Liver (tissue), 9 donors: Measurements from ENCODE around the gene LAMC1. TPM values are rescaled to one million over a fixed set of nuclear protein-coding genes. Genes with fewer than 3 reads are reported as not detected.

Source experiments
- DNase-seq: peaks from one replicate; pipeline ENCODE4 v3.0.0-alpha.2; 2017; ENCODE audit warnings: low spot score
- H3K27ac ChIP-seq, 2 donors: one replicate each; pipeline ENCODE4 v1.7.0; 2013; ENCODE audit warnings: inconsistent platforms in 2 of 2, low read length in 2 of 2, control low read depth in 1 of 2, low read depth in 1 of 2, mild to moderate bottlenecking in 1 of 2
- H3K27me3 ChIP-seq, 4 donors: one replicate each; pipeline versions ENCODE4 v1.6.1 to v1.7.0; 2013; ENCODE audit warnings: low read length in 3 of 4, inconsistent platforms in 1 of 4, mild to moderate bottlenecking in 1 of 4, moderate library complexity in 1 of 4; ENCODE audit not compliant: control insufficient read depth in 4 of 4, insufficient read depth in 4 of 4
- H3K36me3 ChIP-seq, 4 donors: one replicate each; pipeline versions ENCODE4 v1.6.1 to v1.7.0; 2013; ENCODE audit warnings: low read length in 3 of 4, mild to moderate bottlenecking in 3 of 4, low read depth in 1 of 4, moderate library complexity in 1 of 4; ENCODE audit not compliant: control insufficient read depth in 4 of 4, insufficient read depth in 3 of 4
- H3K4me1 ChIP-seq, 4 donors: one replicate each; pipeline versions ENCODE4 v1.6.1 to v1.7.0; 2013; ENCODE audit warnings: low read length in 3 of 4, mild to moderate bottlenecking in 3 of 4, moderate library complexity in 1 of 4; ENCODE audit not compliant: control insufficient read depth in 4 of 4, insufficient read depth in 4 of 4
- H3K4me3 ChIP-seq, 3 donors: one replicate each; pipeline versions ENCODE4 v1.6.1 to v1.7.0; 2013; ENCODE audit warnings: low read length in 3 of 3, control low read depth in 1 of 3, low read depth in 1 of 3, mild to moderate bottlenecking in 1 of 3
- H3K9ac ChIP-seq, 2 donors: one replicate each; pipeline ENCODE4 v1.7.0; 2013; ENCODE audit warnings: low read length in 2 of 2, mild to moderate bottlenecking in 2 of 2, moderate library complexity in 2 of 2, control low read depth in 1 of 2, low read depth in 1 of 2
- H3K9me3 ChIP-seq, 4 donors: one replicate each; pipeline versions ENCODE4 v1.6.1 to v1.7.0; 2013; ENCODE audit warnings: low read length in 3 of 4; ENCODE audit not compliant: control insufficient read depth in 4 of 4
- EGR1 ChIP-seq, 2 donors: IDR thresholded peaks; 2 replicates each; pipeline ENCODE4 v1.6.1; 2016 to 2018; ENCODE audit warnings: antibody characterized with exemption in 2 of 2, low read depth in 2 of 2
- FOXA1 ChIP-seq: IDR thresholded peaks from 2 replicates; pipeline ENCODE4 v1.6.1; 2016; ENCODE audit warnings: antibody characterized with exemption
- FOXA2 ChIP-seq: IDR thresholded peaks from 2 replicates; pipeline ENCODE4 v1.6.1; 2016; ENCODE audit warnings: antibody characterized with exemption
- HNF4A ChIP-seq, 2 donors: conservative IDR thresholded peaks; 2 replicates each; pipeline ENCODE4 v1.6.1; 2016; ENCODE audit warnings: antibody characterized with exemption in 2 of 2, mild to moderate bottlenecking in 2 of 2
- HNF4G ChIP-seq: IDR thresholded peaks from 2 replicates; pipeline ENCODE4 v1.6.1; 2016; ENCODE audit warnings: antibody characterized with exemption
- NR2F2 ChIP-seq: IDR thresholded peaks from 2 replicates; pipeline ENCODE4 v1.6.1; 2016; ENCODE audit warnings: antibody characterized with exemption
- RAD21 ChIP-seq, 2 donors: IDR thresholded peaks; 2 replicates each; pipeline ENCODE4 v1.6.1; 2016; ENCODE audit warnings: antibody characterized with exemption in 2 of 2, mild to moderate bottlenecking in 2 of 2
- RXRA ChIP-seq, 2 donors: IDR thresholded peaks; 2 replicates each; pipeline ENCODE4 v1.6.1; 2017 to 2018; ENCODE audit warnings: antibody characterized with exemption in 2 of 2, mild to moderate bottlenecking in 1 of 2
- SP1 ChIP-seq: IDR thresholded peaks from 2 replicates; pipeline ENCODE4 v1.6.1; 2018; ENCODE audit warnings: antibody characterized with exemption, mild to moderate bottlenecking
- TAF1 ChIP-seq: conservative IDR thresholded peaks from 2 replicates; pipeline ENCODE4 v1.6.1; 2016; ENCODE audit warnings: antibody characterized with exemption, mild to moderate bottlenecking
- WGBS: extraction: QIAGEN DNeasy Blood & Tissue Kit; methylation state at CpG from one replicate; pipeline ENCODE4 v1.1.7; 2013; 5-methylcytosine and 5-hydroxymethylcytosine counted together
- polyA plus RNA-seq, 2 donors: library from polyadenylated mRNA; stranded (reverse) in 1 of 2; unstranded in 1 of 2; fragments of 200-250 nt in 1 of 2; fragments of >200 nt in 1 of 2; fragmentation: Nextera tagmentation in 1 of 2; extraction: Ambion mirVana in 1 of 2; gene quantifications; one replicate each; pipeline versions ENCODE4 v1.2.1 to v1.2.3, GENCODE V29; 2013 to 2015
- total RNA-seq, 2 donors: library from RNA; depleted of rRNA; stranded (reverse); fragments of >200 nt; gene quantifications; one replicate each; pipeline ENCODE4 v1.2.3, GENCODE V29; 2014
- TF ChIP-seq, protein P1 (sequence below): IDR thresholded peaks from 2 replicates; pipeline ENCODE4 v1.6.1; 2016; ENCODE audit warnings: antibody characterized with exemption, mild to moderate bottlenecking
- TF ChIP-seq, protein P2 (sequence below): IDR thresholded peaks from 2 replicates; pipeline ENCODE4 v1.6.1; 2016; ENCODE audit warnings: antibody characterized with exemption
- TF ChIP-seq, protein P3 (sequence below): fragments of 150-350 bp; IDR thresholded peaks from 2 replicates; pipeline ENCODE4 v1.5.1; 2017; ENCODE audit warnings: improper control_type of control experiment, low read depth, low read length; ENCODE audit not compliant: missing input control
- TF ChIP-seq, protein P4 (sequence below): IDR thresholded peaks from 2 replicates; pipeline ENCODE4 v1.6.1; 2016; ENCODE audit warnings: antibody characterized with exemption
- donor health status: healthy.
- donor health status: healthy.
- donor health status: healthy.
- donor health status: healthy.
- donor health status: healthy.

The LAMC1 gene
- total and polyA plus RNA-seq, 4 donors: 5.3 to 35.1 (median 19.7) TPM

DNA sequence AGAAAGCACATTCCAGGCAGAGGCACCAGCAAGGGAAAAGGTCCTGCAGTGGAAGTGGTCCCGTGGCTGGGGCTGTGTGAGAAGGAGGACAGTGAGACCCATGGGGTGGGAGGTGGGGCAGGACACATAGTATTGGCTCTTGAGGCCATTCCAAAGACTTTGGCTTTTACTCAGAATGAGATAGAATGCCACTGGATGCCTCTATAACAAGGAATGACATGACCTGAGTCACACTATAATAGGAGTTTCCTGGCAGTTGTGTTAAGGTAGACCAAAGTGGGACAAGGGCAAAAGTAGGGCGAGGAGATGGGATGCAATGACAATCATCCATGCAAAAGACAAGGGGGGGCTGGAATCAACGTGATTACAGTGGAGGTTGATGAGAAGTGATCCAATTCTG lies 138.2 kb downstream of the LAMC1 start (continued):
- TF ChIP-seq, protein P1, sequence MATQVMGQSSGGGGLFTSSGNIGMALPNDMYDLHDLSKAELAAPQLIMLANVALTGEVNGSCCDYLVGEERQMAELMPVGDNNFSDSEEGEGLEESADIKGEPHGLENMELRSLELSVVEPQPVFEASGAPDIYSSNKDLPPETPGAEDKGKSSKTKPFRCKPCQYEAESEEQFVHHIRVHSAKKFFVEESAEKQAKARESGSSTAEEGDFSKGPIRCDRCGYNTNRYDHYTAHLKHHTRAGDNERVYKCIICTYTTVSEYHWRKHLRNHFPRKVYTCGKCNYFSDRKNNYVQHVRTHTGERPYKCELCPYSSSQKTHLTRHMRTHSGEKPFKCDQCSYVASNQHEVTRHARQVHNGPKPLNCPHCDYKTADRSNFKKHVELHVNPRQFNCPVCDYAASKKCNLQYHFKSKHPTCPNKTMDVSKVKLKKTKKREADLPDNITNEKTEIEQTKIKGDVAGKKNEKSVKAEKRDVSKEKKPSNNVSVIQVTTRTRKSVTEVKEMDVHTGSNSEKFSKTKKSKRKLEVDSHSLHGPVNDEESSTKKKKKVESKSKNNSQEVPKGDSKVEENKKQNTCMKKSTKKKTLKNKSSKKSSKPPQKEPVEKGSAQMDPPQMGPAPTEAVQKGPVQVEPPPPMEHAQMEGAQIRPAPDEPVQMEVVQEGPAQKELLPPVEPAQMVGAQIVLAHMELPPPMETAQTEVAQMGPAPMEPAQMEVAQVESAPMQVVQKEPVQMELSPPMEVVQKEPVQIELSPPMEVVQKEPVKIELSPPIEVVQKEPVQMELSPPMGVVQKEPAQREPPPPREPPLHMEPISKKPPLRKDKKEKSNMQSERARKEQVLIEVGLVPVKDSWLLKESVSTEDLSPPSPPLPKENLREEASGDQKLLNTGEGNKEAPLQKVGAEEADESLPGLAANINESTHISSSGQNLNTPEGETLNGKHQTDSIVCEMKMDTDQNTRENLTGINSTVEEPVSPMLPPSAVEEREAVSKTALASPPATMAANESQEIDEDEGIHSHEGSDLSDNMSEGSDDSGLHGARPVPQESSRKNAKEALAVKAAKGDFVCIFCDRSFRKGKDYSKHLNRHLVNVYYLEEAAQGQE: no peak
- TF ChIP-seq HNF4G: no peak

DNA sequence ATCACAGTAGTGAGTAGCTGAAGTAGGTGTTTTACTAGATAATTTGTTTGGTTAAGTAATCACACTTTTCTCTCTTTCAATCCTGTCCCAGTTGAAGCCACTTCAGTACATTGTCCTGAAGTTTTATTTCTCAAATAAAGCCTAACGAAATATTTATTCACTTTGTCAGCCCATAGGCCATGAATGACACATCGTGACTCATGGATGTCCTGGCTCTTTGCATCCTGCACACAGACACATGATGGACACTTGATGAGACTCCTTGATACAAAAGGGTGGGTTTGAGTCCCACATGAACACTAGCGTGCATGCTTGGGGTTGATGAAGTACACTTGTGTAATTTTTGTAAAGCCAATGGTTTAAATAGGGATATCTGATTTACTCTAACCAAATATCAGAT lies 140.1 kb downstream of the LAMC1 start:
- H3K9me3 ChIP-seq: no peaks in the 10 kb centered on the region
- H3K27ac ChIP-seq: no peak overlapping the region
- H3K4me1 ChIP-seq: no peaks in the 10 kb centered on the region
- TF ChIP-seq SP1 (no peak), TAF1 (no peak), NR2F2 (no peak), EGR1 (IDR thresholded peaks at IDR 0.05; ENCODE audit: low read depth in 2 of 2) (no peak), RXRA (IDR thresholded peaks at IDR 0.05) (no peak), FOXA1 (no peak)
- H3K9ac ChIP-seq: no peak overlapping the region
- no peak overlapping the region for H3K4me3 ChIP-seq
- 86% methylated on average over 3 of the region's 3 CpGs for WGBS
- H3K27me3 ChIP-seq: no peaks in the 10 kb centered on the region
- no peak for DNase-seq
- no peaks in the 10 kb centered on the region for H3K36me3 ChIP-seq

DNA sequence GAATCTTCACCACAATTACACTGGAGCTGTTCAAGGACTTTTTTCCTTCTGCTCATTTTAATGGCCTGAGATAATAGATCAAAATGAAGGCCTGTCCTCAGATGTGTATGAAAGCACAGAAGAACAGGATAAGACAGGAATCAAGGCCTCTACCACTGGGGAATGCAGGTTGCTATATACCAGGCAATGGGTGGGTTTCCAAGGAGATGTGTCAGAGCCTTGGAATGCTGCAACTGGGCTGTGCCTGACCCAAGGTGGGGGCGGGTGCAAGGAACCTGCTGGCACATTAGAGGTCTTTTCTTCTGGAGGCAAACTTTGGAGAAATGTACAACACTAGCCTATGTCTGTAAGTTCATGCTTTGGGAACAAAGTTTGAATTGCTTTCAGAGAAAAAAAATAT lies 141.1 kb downstream of the LAMC1 start:
- no peaks in the 10 kb centered on the region for H3K9me3 ChIP-seq
- no peak overlapping the region for H3K27ac ChIP-seq
- no peak overlapping the region for H3K9ac ChIP-seq
- no peak overlapping the region for H3K4me3 ChIP-seq
- no peaks in the 10 kb centered on the region for H3K36me3 ChIP-seq
- no peaks in the 10 kb centered on the region for H3K27me3 ChIP-seq
- 90% methylated on average over 1 of the region's 1 CpG for WGBS
- H3K4me1 ChIP-seq: no peaks in the 10 kb centered on the region
- TF ChIP-seq NR2F2: no peak
- TF ChIP-seq, protein P1: no peak
- no peak for TF ChIP-seq FOXA1
- TF ChIP-seq RAD21 (IDR thresholded peaks at IDR 0.05): no peak
- DNase-seq: no peak

DNA sequence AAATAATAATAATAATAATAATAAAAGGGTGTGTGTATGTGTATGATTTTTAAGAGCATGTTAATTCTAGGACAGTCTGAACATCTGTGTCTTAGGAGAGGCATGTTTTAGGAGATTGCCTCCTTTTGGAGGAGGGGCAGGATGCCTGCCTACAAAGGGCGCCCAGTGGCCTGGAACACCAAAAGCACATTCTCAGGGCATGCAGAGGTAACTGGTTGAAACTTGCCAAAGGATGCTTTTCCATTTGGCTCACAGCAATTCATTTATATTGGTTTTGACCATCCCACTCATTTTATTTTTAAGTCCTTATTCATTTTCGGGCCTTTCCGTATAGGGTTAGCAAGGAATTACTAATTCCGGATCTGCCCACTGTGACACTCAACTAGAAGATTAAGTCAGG lies 141.7 kb downstream of the LAMC1 start:
- 96% methylated on average over 4 of the region's 4 CpGs for WGBS
- H3K4me1 ChIP-seq: no peaks in the 10 kb centered on the region

More for the DNA sequence above, 141.7 kb downstream of the LAMC1 start:
- Histone ChIP-seq H3K9me3 (no peaks in the 10 kb centered on the region), H3K36me3 (no peaks in the 10 kb centered on the region), H3K9ac (no peak overlapping the region), H3K27ac (no peak overlapping the region), H3K27me3 (no peaks in the 10 kb centered on the region), H3K4me3 (no peak overlapping the region)
- TF ChIP-seq NR2F2 (no peak), FOXA2 (no peak), HNF4A (conservative IDR thresholded peaks at IDR 0.05) (no peak), RAD21 (IDR thresholded peaks at IDR 0.05) (no peak), TAF1 (no peak), HNF4G (no peak)
- TF ChIP-seq, protein P2, sequence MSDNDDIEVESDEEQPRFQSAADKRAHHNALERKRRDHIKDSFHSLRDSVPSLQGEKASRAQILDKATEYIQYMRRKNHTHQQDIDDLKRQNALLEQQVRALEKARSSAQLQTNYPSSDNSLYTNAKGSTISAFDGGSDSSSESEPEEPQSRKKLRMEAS: no peak
- TF ChIP-seq, protein P3, sequence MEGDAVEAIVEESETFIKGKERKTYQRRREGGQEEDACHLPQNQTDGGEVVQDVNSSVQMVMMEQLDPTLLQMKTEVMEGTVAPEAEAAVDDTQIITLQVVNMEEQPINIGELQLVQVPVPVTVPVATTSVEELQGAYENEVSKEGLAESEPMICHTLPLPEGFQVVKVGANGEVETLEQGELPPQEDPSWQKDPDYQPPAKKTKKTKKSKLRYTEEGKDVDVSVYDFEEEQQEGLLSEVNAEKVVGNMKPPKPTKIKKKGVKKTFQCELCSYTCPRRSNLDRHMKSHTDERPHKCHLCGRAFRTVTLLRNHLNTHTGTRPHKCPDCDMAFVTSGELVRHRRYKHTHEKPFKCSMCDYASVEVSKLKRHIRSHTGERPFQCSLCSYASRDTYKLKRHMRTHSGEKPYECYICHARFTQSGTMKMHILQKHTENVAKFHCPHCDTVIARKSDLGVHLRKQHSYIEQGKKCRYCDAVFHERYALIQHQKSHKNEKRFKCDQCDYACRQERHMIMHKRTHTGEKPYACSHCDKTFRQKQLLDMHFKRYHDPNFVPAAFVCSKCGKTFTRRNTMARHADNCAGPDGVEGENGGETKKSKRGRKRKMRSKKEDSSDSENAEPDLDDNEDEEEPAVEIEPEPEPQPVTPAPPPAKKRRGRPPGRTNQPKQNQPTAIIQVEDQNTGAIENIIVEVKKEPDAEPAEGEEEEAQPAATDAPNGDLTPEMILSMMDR: no peak
- TF ChIP-seq, protein P4, sequence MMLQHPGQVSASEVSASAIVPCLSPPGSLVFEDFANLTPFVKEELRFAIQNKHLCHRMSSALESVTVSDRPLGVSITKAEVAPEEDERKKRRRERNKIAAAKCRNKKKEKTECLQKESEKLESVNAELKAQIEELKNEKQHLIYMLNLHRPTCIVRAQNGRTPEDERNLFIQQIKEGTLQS: no peak
- DNase-seq: no peak
